ENCODE measurements around the gene UQCRFS1.

UQCRFS1 gene

DNA sequence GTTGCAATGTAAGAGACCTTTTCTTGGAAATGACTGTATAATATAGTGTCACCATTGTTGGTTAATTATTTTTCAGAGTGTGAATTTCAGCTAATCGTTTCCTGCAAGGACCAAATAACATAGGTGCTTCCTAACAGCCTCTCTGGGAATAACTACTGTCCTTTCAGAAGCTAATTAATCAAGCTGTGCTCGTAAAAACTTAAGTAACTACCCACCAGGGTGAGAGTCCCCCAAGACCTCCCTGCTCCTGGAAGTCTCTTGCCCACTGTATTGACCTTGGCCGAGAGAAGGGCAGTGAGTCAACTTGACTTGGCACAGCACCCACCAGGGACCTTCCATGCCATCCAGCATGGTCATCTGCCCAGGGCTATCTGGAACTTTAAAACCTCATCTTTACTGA is 50.3 kb downstream of the UQCRFS1 start:
- no peak for DNase-seq (ENCODE audit: low read depth in 2 of 2)

DNA sequence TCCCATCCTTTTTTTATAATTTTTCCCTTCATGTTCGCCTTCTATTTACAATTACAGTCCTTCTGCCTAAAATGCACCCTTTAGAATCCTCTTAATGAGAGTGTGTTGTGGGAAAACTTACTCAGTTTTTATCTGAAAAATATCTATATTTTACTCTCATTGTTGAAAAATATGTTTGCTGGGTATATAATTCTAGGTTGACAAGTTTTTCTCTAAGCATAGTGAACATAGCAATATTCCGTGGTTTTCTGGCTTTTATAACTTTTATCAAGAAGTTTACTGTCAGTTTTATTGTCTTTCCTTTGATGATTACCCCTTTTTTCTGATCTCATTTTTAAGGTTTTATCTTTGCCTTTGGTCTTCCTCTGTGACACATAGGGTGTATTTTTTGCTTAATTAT is 57.3 kb downstream of the UQCRFS1 start:
- no peak for DNase-seq (ENCODE audit: low read depth in 2 of 2)

Data from stimulated activated CD8-positive, alpha-beta memory T cell treated with anti-CD3 and anti-CD28 coated beads, Interleukin-7, amount 100 ng/mL, for 1 hour (primary cell).